ENCODE results near the gene RAB4B. TPM values are rescaled to one million over a fixed set of nuclear protein-coding genes. Genes with fewer than 3 reads are reported as not detected.
"Not testable (repeated sequence)": the region's sequence is repeated elsewhere in the genome, so short reads cannot be mapped to it uniquely, and the experiment has no call there.

RAB4B gene
- polyA plus RNA-seq, 1 donor, result 9.0 TPM

GRCh38 chr19:40822704-40823553 lies 44.9 kb downstream of the RAB4B start:
- DNase-seq (ENCODE audit: low read depth), result not testable (repeated sequence)

- not testable (repeated sequence) for DNase-seq (ENCODE audit: low read depth)
These were observed 46.9 kb downstream of the RAB4B start for GRCh38 chr19:40824916-40825315.

GRCh38 chr19:40825460-40826095 lies 47.5 kb downstream of the RAB4B start:
- DNase-seq (ENCODE audit: low read depth), result not testable (repeated sequence)

- DNase-seq (ENCODE audit: low read depth), result not testable (repeated sequence)
These were observed 48.3 kb downstream of the RAB4B start for GRCh38 chr19:40826312-40826698.

GRCh38 chr19:40826699-40827385 lies 48.8 kb downstream of the RAB4B start:
- DNase-seq (ENCODE audit: low read depth), result not testable (repeated sequence)

- DNase-seq (ENCODE audit: low read depth), result no peak
These were observed 49.6 kb downstream of the RAB4B start for GRCh38 chr19:40827386-40828247.

GRCh38 chr19:40829205-40829604 lies 51.2 kb downstream of the RAB4B start:
- no peak for DNase-seq (ENCODE audit: low read depth)

GRCh38 chr19:40830741-40831140 lies 52.7 kb downstream of the RAB4B start:
- not testable (repeated sequence) for DNase-seq (ENCODE audit: low read depth)

GRCh38 chr19:40831502-40832430 lies 53.7 kb downstream of the RAB4B start:
- no peak for DNase-seq (ENCODE audit: low read depth)

- DNase-seq (ENCODE audit: low read depth), result not testable (repeated sequence)
These were observed 54.4 kb downstream of the RAB4B start for GRCh38 chr19:40832431-40832790.

GRCh38 chr19:40833728-40834533 lies 55.9 kb downstream of the RAB4B start:
- not testable (repeated sequence) for DNase-seq (ENCODE audit: low read depth)

GRCh38 chr19:40836754-40837429 lies 58.8 kb downstream of the RAB4B start:
- no peak for DNase-seq (ENCODE audit: low read depth)

GRCh38 chr19:40838477-40838876 lies 60.4 kb downstream of the RAB4B start:
- not testable (repeated sequence) for DNase-seq (ENCODE audit: low read depth)

GRCh38 chr19:40842012-40842411 lies 64.0 kb downstream of the RAB4B start:
- not testable (repeated sequence) for DNase-seq (ENCODE audit: low read depth)

- DNase-seq (ENCODE audit: low read depth), result not testable (repeated sequence)
These were observed 65.1 kb downstream of the RAB4B start for GRCh38 chr19:40842997-40843652.

- DNase-seq (ENCODE audit: low read depth), result not testable (repeated sequence)
These were observed 65.6 kb downstream of the RAB4B start for GRCh38 chr19:40843653-40844052.
